MM.1S (cell line): ENCODE measurements around the gene NDOR1.
"Not testable (repeated sequence)": the region's sequence is repeated elsewhere in the genome, so short reads cannot be mapped to it uniquely, and the experiment has no call there.

ENCODE experiments used
- CTCF ChIP-seq: fragments of 300-600 bp; sonication (generic); IDR thresholded peaks from 2 replicates; pipeline ENCODE4 v1.5.1; 2016; ENCODE audit warnings: antibody characterized with exemption, low read length, mixed read lengths
- EZH2 ChIP-seq: fragments of 300-600 bp; sonication (generic); optimal IDR thresholded peaks from 2 replicates; pipeline ENCODE3; 2017; ENCODE audit warnings: low read depth, mild to moderate bottlenecking, antibody characterized with exemption, low read length, mixed read lengths
- EZH2phosphoT487 ChIP-seq: fragments of 300-600 bp; sonication (generic); IDR thresholded peaks from 2 replicates; pipeline ENCODE4 v1.6.1; 2018; ENCODE audit warnings: antibody characterized with exemption, low read length

GRCh38 chr9:137239541-137240200 lies 34.2 kb downstream of the NDOR1 start:
- TF ChIP-seq CTCF, EZH2phosphoT487, EZH2: not testable (repeated sequence)
